Rectal smooth muscle tissue (tissue), 1 donor: Measurements from ENCODE around the gene EVA1C.
"Not testable (repeated sequence)": the region's sequence is repeated elsewhere in the genome, so short reads cannot be mapped to it uniquely, and the experiment has no call there.

Experiments
- H3K27ac ChIP-seq: one replicate; pipeline ENCODE4 v1.7.0; 2013; ENCODE audit warnings: low read depth, low read length, inconsistent platforms
- H3K27me3 ChIP-seq: one replicate; pipeline ENCODE4 v1.7.0; 2013; ENCODE audit warnings: low read length; ENCODE audit not compliant: control insufficient read depth, insufficient read depth
- H3K36me3 ChIP-seq: one replicate; pipeline ENCODE4 v1.7.0; 2013; ENCODE audit warnings: low read length; ENCODE audit not compliant: control insufficient read depth, insufficient read depth
- H3K4me1 ChIP-seq: one replicate; pipeline ENCODE4 v1.7.0; 2013; ENCODE audit warnings: low read length; ENCODE audit not compliant: control insufficient read depth, insufficient read depth
- H3K4me3 ChIP-seq: one replicate; pipeline ENCODE4 v1.7.0; 2013; ENCODE audit warnings: low read length
- H3K9ac ChIP-seq: one replicate; pipeline ENCODE4 v1.7.0; 2013; ENCODE audit warnings: low read length

The EVA1C gene

DNA sequence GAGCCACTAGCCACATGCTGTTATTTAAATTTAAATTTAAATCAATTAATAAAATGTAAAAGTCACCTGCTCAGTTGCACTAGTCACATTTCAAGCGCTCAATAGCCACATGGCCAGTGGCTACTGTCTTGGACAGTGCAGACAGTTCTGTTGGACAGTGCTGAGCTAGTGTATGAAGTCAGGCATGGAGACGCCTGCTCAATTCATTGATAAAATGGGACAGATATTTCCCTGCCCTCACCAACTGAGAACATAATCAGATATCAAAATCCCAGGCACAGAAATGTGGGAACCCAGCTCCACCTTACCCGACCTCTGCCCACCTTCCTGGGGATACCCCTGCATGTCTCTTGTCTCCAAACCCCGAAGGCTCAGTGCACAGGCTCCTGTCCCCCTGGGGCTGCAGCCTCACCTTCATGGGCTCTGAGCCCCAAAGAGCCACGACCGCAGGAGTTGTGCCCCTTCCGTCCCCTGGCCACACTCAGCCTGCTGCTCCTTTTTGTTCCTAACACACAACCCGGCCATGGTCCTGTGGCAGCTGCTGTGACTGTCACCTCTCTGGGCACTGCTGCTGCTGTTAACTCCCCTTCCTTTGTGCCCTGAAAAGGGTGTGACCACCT is 109.3 kb downstream of the EVA1C start:
- Histone ChIP-seq H3K4me1 (no peaks in the 10 kb centered on the region), H3K4me3 (no peak overlapping the region), H3K27me3 (no peaks in the 10 kb centered on the region), H3K27ac (no peak overlapping the region), H3K36me3 (no peaks in the 10 kb centered on the region), H3K9ac (no peak overlapping the region)

DNA sequence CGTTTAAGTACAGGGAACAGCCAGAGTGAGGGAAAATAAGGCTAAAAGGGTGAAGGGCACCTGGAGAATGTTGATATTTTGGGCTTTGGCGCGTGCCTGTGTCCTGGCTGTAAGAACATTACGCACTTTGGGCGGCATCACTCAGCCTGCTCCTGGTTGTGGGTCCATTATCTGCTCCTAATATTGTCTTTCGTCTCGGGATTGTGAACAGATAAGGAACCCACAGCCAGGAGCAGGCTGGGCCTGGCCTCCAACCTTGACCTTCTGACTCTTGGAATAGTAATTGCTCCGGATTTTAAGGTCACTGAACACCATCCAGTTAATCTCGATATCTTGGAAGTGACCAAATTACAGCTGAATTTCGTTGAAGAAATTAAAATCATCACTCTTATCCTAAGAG is 111.0 kb downstream of the EVA1C start:
- Histone ChIP-seq H3K4me3 (no peak overlapping the region), H3K9ac (no peak overlapping the region), H3K27me3 (no peaks in the 10 kb centered on the region), H3K4me1 (no peaks in the 10 kb centered on the region), H3K27ac (no peak overlapping the region), H3K36me3 (no peaks in the 10 kb centered on the region)

DNA sequence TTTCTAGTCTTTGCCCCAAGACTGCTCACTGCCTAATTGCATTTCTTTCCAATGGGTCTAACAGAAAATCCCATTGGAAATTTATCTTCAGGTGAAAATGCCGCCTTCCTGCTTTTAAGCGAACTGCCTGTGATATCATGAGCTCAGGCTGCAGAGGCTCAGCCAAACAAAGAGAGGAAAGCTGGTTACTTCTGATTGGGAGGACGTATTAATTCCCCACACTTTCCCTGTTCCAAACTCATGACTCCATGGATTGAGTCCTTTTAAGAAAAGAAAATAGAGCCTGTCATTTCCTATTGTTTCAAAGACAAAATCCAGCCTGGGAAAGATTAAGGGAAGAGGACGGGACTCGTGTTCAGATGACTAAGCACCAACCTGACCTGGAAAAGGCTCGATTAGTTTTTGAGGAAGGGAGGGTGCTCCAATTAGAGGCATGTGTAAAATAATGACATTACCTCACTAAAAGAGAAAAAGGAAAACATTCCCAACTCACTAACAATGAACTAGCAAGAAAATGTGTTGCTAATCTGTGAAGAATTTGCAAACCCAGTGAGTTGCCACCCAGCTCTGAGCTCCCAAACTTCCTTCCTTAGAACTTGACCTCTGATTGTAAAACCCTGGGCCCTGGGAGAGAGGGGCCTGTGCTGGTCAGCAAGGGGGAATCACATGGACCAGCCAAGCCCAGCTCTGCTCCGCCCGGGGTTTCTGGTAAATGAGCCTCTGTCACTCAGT is 111.6 kb downstream of the EVA1C start:
- Histone ChIP-seq H3K4me1 (no peaks in the 10 kb centered on the region), H3K27ac (no peak overlapping the region), H3K9ac (no peak overlapping the region), H3K36me3 (no peaks in the 10 kb centered on the region), H3K4me3 (no peak overlapping the region), H3K27me3 (no peaks in the 10 kb centered on the region)

DNA sequence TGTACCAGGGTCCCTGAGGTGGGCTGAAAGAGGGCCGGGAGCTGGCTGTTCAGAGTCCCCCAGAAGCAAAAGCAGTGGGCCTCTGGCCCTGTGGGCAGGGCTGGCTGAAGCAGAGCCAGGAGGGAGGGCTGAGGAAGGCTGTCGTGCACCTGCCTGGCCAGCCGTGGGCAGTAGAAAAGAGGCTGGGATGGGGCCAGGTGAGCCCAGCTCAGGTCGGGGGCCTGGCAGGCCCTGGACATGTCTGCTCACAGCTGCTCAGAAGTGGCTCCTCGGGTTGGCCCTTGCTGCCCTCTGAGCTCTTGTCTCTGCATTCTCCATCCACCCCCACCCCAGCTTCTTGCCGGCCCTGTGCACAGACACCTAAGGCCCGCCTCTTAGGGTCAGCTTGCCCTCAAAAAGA is 112.8 kb downstream of the EVA1C start:
- Histone ChIP-seq H3K4me1 (no peaks in the 10 kb centered on the region), H3K27ac (no peak overlapping the region)

DNA sequence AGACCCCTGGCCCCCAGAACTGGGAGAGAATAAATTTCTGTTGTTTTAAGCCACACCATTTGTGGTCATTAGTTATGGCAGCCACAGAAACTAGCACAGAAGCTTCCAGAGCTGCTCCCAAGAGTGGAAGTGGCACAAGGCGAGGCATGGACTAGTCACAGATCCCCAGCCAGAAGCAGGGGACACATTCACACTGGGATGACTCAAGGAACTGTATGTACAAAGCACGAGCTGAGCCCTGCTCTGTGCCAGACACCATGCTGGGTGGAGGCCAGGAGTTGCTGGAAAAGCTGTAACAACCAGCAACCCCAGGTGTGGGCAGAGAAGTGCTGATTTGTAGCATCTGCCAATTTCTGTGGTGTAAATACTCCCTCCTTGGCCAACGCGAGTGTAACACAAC is 117.2 kb downstream of the EVA1C start:
- H3K27ac ChIP-seq: no peak overlapping the region
- no peaks in the 10 kb centered on the region for H3K36me3 ChIP-seq
- no peaks in the 10 kb centered on the region for H3K4me1 ChIP-seq
- no peak overlapping the region for H3K4me3 ChIP-seq
- no peaks in the 10 kb centered on the region for H3K27me3 ChIP-seq
- no peak overlapping the region for H3K9ac ChIP-seq

More for the DNA sequence above, 112.8 kb downstream of the EVA1C start:
- Histone ChIP-seq H3K9ac (no peak overlapping the region), H3K4me3 (no peak overlapping the region), H3K27me3 (no peaks in the 10 kb centered on the region), H3K36me3 (no peaks in the 10 kb centered on the region)

DNA sequence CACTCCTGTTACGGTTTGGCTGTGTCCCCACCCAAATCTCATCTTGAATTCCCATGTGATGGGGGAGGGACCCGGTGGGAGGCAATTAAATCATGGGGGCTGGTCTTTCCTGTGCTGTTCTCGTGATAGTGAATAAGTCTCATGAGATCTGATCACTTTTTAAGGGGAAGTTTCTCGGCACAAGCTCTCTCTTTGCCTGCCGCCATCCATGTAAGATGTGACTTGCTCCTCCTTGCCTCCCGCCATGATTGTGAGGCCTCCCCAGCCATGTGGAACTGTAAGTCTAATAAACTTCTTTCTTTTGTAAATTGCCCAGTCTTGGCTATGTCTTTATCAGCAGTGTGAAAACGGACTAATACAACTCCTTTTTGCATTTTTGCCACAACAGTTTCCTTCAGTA is 118.3 kb downstream of the EVA1C start:
- not testable (repeated sequence) for H3K4me3 ChIP-seq, H3K36me3 ChIP-seq, H3K27ac ChIP-seq, H3K4me1 ChIP-seq, H3K9ac ChIP-seq, H3K27me3 ChIP-seq

DNA sequence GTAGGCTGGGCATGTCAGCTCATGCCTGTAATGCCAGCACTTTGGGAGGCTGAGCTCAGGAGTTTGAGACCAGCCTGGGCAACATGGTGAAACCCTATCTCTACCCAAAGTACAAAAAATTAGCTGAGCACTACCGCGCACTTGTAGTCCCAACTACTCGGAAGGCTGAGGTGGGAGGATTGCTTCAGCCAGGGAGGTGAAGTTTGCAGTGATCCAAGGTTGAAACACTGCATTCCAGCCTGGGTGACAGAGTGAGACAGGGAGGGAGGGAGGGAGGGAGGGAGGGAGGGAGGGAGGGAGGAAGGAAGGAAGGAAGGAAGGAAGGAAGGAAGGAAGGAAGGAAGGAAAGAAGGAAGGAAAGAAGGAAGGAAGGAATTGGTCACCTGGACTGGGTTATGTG is 119.1 kb downstream of the EVA1C start:
- H3K4me1 ChIP-seq, H3K27ac ChIP-seq, H3K36me3 ChIP-seq, H3K4me3 ChIP-seq, H3K9ac ChIP-seq, H3K27me3 ChIP-seq: not testable (repeated sequence)

DNA sequence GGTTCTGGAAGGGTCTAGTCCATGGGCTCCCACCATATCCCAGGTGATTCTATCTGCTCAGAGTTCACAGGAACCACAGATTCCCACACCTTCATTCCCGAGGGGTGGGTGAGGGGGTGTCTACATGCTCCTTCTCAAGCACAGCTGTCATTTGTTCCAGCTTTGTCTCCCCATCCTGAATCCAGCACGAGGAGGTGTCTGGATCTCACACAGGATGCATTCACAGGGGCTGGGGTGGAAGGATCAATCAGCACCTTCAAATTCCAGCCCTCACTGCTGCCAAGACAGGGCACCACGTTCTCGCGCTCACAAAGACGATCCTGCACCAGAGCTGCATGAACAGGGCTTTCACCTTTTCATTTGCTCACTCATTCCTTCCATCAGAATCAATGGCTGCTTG is 120.1 kb downstream of the EVA1C start:
- Histone ChIP-seq H3K4me3 (no peak overlapping the region), H3K27me3 (no peaks in the 10 kb centered on the region), H3K36me3 (no peaks in the 10 kb centered on the region), H3K9ac (no peak overlapping the region), H3K27ac (no peak overlapping the region), H3K4me1 (no peaks in the 10 kb centered on the region)

DNA sequence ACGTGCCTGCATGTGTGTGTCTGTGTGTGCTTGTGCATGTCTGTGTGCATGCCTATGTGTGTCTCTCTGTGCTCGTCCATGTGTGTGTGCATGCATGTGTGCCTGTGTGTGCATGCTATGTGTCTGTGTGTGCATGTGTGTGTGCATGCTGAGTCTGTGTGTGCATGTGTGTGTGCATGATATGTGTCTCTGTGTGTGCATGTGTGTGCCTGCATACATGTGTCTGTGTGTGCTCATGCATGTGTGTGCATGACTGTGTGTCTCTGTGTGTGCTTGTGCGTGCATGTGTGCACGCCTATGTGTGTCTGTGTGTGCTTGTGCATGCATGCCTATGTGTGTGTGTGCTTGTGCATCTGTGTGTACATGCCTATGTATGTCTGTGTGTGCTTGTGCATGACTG is 120.5 kb downstream of the EVA1C start:
- Histone ChIP-seq H3K4me3 (no peak overlapping the region), H3K27ac (no peak overlapping the region), H3K4me1 (no peaks in the 10 kb centered on the region), H3K9ac (no peak overlapping the region), H3K27me3 (no peaks in the 10 kb centered on the region), H3K36me3 (no peaks in the 10 kb centered on the region)

DNA sequence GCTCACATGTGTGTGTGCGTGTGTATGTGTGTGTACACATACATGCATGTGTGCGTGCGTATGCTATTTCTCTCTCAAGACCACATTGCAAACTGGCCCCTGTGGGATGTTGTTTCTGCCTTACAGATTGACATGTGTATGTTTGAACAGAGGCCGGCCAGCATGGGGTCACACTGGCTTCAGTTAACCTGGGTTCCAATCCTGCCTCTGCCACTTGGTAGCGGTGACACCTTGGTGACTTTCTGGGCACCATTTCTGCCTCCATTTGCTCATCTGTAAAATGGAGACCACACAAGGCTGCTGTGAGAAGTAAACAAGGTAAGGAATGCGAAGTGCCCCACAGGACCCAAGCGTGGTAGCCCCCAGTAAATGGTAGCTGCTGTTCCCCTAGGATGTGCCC is 121.1 kb downstream of the EVA1C start:
- Histone ChIP-seq H3K4me1 (no peaks in the 10 kb centered on the region), H3K27me3 (no peaks in the 10 kb centered on the region), H3K36me3 (no peaks in the 10 kb centered on the region), H3K27ac (no peak overlapping the region), H3K4me3 (no peak overlapping the region), H3K9ac (no peak overlapping the region)

DNA sequence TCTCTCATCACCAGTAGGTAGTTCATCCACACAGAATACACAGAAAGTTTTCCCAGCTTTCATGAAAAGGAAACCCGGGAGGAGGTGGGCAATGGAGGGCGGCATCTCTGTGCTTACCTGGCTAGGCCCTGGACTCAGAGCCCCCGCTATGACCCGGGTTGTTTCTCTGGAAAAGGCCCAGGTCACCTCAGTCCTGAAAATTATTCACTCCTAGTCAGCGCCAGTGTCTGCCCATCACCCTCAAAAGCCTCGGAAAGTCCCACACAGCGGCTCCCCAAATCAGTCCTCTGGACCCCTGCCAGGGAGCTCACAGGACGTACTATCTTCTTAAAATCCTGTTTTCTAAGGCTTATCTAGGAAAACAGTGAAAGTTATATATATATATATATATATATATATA is 121.6 kb downstream of the EVA1C start:
- H3K4me1 ChIP-seq: no peaks in the 10 kb centered on the region
- H3K27me3 ChIP-seq: no peaks in the 10 kb centered on the region
- no peaks in the 10 kb centered on the region for H3K36me3 ChIP-seq
- H3K4me3 ChIP-seq: no peak overlapping the region
- no peak overlapping the region for H3K9ac ChIP-seq
- H3K27ac ChIP-seq: no peak overlapping the region

DNA sequence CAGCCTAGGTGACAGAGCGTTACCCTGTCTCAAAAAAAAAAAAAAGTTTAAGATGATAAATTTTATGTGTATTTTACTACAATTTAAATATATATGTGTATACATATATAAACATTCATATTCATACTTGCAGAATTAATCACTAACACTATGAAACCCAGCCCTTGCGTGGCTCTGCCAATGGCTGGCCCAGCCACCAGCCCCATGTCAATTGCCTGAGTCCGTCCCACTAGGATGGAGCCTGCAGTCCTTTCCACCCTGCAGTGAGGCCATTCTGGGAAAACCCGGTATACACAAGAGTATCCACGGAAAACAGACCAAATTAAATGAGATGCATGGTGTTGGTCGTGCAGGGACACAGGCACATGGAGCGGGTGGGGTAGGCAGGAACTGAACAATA is 123.1 kb downstream of the EVA1C start:
- no peak overlapping the region for H3K4me3 ChIP-seq
- no peaks in the 10 kb centered on the region for H3K36me3 ChIP-seq

DNA sequence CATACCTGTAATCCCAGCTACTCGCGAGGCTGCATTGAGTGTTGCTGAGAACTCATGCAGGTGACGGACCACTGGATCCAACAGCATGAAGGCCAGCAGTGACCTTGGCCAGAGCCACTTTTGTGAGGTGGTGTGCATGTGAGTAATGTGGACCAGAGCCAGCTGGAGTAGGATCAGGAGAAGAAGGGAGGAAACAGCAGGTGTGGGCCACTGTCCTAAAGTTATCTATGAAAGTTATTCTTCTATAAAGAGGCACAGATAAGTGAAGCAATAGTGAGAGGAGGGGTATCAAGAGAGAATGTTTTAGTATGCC is 125.0 kb downstream of the EVA1C start:
- H3K9ac ChIP-seq: no peak overlapping the region
- H3K27ac ChIP-seq: no peak overlapping the region
- no peaks in the 10 kb centered on the region for H3K36me3 ChIP-seq
- H3K4me3 ChIP-seq: no peak overlapping the region
- H3K4me1 ChIP-seq: no peaks in the 10 kb centered on the region
- no peaks in the 10 kb centered on the region for H3K27me3 ChIP-seq

More for the DNA sequence above, 123.1 kb downstream of the EVA1C start:
- H3K4me1 ChIP-seq: no peaks in the 10 kb centered on the region
- H3K27me3 ChIP-seq: no peaks in the 10 kb centered on the region
- no peak overlapping the region for H3K9ac ChIP-seq
- H3K27ac ChIP-seq: no peak overlapping the region
